Measurements from ENCODE around the gene UNC80.

Gene UNC80

DNA sequence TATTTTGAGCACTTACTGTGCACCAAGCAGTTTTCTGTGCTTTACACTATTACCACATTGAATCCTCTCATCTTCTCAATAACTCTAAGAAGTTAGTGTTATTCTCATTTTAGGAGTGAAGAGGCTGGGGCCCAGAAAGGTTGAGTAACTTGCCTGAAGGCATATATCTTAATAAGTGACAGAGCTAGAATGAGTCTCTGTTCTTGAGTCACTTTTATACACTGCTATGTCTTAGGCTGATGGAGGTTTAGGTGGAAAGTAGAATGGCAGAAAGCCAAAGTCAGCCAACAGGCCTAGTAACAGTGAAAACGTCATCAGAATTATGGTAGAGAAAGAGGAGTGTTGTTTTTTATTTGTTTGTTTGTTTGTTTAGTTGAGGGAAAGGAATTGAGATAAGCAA lies 202.9 kb downstream of the UNC80 start:
- DNase-seq, result no peak

DNA sequence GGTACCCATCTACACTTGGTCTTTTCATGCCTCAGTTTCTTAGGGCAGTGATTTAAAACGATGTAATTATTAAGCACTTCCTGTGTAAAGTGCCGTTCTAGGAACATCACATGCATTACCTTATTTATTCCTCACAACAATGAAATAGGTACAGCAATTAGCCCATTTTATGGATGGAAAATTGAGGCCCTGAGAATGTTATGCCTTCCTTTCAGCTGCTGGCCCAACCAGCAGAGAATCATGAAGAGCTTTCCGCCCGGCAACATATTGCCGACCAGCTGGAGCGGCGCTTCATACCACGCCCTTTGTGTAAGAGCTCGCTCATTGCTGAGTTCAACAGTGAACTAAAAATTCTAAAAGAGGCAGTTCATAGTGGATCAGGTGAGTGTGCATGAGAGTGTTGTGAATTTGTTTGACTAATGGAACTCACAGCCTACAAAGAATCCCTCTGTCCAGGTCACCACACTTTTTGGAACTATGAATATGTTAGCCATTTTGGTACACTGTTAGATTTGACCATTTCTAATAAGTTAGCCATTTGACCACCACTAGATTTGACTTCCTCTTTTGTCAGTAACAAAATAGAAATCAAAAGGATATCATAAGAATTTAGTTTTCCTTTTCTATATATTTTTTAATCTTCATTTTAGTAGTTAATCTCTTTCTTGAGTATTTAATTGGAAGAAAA lies 205.2 kb downstream of the UNC80 start:
- no peak for DNase-seq

GRCh38 chr2:209977386-209978239 lies 206.0 kb downstream of the UNC80 start:
- DNase-seq, result no peak

DNA sequence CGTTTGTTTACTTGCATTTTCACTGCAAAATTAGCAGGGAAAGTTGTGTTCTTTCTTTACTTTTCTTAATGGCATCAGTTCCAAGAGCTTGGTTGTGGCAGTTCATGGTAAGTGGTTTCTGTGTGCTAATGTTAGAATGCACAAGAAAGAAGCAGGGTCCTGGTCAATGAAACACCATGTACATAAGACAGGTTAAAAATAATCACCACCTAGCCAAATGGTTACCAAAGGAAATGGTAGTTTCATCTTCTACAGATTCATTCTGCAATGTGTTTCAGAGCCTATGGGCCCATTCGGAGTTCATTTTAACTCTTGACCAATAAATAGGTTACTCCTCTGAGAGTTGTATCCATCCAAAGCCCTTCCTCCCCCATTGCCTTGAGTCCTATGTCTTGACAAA lies 212.7 kb downstream of the UNC80 start:
- no peak for DNase-seq

DNA sequence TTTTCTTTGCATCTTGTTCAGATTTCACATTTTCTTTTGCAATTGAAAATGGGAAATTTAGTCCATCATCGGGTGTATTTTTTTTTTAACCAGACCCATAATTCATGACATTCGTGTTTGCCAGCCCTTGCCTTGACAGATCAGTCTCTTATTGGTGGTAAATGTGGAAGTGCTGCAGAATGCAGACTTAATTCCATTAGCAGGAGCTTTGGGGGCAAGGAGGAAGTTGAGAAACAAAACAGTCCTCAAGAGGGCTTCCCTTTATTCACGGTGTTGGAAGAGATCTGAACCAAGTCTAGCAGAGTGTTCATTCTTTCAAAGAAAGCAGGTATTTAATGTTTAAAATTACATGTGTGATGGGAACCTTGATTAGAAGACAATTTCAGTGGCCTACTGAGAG lies 214.2 kb downstream of the UNC80 start:
- no peak for DNase-seq

DNA sequence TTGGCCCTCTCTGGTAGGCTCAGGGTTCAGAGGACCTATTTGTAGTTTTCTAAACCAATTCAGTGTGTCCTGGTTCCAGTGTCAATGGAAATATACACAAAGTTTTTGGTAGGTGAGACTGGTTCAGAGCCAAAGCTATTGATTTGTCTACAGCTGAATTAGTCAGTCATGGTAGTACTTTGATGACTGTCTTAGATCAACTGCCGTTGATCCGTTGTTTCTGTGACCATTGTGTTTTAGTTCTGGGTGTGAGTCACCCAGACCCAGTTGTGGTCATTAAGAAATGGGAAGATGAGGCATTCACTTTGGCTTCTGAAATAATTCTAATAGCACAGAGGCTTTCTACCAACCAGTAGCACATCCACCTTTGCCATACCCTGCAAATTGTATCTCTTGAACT lies 214.8 kb downstream of the UNC80 start:
- DNase-seq, result no peak

GRCh38 chr2:209988010-209988409 lies 216.4 kb downstream of the UNC80 start:
- DNase-seq, result no peak

- no peak for DNase-seq
Measured at GRCh38 chr2:209990838-209991237, 219.2 kb downstream of the UNC80 start.

GRCh38 chr2:209993968-209994367 lies 222.3 kb downstream of the UNC80 start:
- DNase-seq, result no peak

DNA sequence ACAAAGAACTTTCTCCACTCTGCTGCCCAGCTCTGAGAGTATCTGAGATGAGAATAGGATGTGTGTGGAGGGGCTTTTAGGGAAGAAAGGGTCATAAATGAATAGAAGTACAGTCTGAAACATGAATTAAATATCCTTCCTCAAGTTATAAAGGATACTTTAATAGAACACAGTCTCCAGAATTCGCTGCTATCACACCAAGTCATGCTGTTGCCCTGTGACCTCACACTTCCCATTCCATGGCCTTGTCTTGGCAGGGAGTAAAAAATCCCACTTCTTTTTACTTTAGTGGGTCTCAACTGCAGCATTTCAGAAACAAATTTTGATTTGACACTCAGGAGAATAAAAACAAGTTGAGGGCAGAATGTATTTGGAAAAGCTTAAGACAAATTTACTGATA lies 227.0 kb downstream of the UNC80 start:
- no peak for DNase-seq

- no peak for DNase-seq
Measured at GRCh38 chr2:210000464-210001324, 229.1 kb downstream of the UNC80 start.

DNA sequence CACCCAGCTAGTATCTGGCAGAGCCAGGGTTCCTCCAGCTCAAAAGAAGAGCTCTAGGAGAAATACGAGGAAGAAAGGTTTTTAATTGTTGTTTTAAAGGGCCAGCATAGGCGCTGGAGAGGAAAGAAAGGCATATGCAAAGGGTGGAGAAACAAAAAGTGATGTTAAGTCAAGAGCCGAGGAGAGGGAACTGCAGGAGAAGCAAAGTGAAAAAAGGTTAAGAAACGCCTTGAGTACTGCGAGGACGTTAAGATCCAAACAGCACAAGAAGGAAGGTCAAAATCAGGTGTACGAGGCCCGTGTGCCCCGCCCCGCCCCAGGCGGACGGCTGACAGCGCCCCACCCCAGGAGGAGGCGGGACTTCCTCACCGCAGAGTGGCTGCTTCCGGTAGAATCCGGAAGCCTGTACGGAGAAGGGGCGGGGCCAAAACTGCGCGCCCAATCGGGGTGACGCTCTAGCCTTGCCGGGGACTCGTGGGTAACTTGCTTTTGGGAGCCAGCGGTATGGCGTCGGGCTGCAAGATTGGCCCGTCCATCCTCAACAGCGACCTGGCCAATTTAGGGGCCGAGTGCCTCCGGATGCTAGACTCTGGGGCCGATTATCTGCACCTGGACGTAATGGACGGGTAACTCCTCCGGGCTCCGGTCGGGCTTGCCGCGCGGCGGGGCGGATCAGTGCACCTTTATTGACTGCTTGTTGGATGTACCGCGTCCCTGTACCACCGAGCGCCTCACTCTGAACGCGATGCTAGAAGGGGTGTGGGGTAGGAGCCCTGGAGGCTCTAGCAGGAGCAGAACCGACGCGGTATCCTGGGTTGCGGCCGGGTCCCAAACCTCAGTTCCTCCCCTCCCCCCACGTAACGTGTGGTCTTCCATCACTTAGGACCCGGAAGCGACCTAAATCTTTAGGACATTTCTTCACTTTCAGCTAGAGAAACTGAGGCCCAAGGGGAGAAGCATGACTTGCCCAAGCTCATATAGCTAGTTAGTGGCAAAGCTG lies 230.8 kb downstream of the UNC80 start, which contains the start of gene RPE:
Gene RPE (plus strand): TSS at position 481 of the 1,000 bp plus-strand sequence. CDS start 24 bp downstream, at position 505.
- DNase-seq, result peak; percentile 69

- no peak for DNase-seq
Measured at GRCh38 chr2:210003359-210003758, 231.7 kb downstream of the UNC80 start.

DNA sequence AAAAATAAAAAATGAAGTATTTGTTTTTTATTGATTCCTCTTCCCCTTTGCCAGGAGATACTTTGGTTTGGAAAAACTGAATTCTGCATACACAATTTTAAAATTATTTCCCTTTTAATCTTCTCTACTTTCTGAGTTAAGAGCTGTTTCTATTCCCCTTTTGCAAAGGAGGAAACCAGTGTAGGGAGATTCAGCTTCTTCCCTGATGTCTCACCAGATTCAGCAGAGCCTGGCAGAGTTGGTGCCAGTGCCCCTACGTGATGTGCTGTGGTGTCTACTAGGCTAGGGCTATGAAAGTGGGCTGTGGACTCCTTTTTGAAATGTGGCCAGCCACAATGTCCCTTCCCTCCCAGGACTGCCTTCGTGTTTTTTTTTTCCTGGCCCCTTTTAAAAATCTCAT lies 233.2 kb downstream of the UNC80 start:
- DNase-seq, result no peak

- DNase-seq, result no peak
Measured at GRCh38 chr2:210007895-210008294, 236.3 kb downstream of the UNC80 start.

DNA sequence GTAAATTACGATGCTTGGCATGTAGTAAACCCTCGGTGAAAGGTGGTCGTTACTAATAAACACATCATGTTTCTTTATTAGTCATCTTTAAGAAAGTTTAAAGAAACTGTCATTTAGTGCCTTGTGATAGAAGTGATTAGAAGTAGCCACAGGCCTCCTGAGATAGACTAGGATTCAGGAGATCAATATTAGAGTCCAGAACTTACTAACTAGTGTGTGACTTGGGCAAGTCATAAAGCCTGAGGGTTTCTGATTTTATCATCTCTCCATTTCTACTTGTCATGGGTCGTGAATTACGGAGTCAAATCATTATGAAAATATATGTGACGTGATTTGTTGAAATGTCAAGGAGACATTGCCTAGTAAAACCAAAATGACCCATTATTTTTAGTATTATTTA lies 237.5 kb downstream of the UNC80 start:
- no peak for DNase-seq

- no peak for DNase-seq
Measured at GRCh38 chr2:210009896-210010295, 238.3 kb downstream of the UNC80 start.

DNA sequence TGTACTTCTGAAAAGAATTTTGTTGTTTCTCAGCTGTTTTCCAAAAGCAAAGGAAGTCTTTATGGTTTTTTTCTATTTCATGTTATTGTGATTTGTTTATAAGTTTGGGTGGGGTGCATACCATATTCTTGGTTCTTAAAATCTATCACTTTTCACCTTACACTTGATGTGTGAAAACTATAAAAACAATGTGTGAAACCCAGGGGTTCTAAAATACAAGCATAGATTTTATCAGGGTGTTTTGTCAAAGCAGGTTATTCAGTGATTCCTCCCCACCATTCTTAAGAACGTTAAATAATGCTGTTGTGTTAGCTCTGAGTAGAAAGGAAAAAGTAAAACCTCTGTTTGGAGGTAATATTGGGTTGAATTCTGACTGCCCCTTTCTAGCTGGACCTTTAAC lies 248.5 kb downstream of the UNC80 start:
- DNase-seq, result no peak

GRCh38 chr2:210022824-210023223 lies 251.2 kb downstream of the UNC80 start:
- no peak for DNase-seq

DNA sequence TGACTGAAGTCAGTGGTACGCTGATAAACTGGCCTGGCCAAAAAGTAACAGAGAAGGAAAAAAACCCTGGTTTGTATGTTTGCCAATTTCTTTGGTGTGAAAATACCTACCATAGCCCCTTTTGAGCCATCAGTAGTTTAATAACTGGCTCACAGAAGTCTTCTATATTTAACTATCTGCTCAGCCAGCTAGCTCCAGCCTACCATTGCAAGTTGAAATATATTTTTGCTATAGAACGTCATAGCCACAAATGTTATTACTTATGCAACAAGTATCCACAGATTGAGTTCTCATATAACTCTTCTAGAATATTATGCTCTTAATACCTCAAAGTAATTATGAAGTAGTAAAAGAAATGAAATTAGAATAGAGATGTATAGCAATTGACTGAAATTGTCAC lies 256.0 kb downstream of the UNC80 start:
- no peak for DNase-seq

- no peak for DNase-seq
Measured at GRCh38 chr2:210028178-210028577, 256.5 kb downstream of the UNC80 start.

DNA sequence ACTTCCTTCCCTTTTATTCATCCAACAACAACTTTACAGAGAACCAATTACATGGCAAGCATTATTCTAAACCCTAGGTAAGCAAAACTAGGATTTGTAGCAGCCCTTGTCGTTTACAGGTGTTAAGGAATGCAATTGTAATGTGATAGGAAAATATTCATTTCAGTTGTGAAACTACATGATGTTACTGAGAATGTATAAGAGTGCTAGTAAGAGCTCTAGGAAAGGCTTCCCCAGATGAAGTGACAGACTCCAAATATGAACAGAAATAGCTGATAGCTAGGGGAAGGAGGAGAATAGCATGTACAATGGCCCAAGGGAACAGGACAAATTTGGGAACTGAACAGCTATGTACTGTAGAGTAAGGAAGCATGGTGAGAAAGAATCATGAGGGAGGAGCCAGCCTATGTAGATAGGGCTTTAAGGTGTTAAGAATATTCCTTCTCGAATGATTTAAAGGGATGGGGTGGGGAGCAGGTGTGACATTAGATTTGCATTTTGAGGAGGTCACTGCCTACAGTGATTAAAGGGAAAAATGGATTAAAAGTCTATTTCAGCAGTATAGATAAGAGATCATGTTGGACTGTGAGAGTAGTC lies 262.6 kb downstream of the UNC80 start:
- DNase-seq, result no peak
